WERI-Rb-1 (cell line): ENCODE results near the gene FNBP1.
"Not testable (repeated sequence)": the region's sequence is repeated elsewhere in the genome, so short reads cannot be mapped to it uniquely, and the experiment has no call there.

ENCODE experiments used
- DNase-seq: peaks from one replicate; pipeline ENCODE4 v3.0.0-alpha.2; 2020
- H3K27ac ChIP-seq: fragments of 250-450 bp; sonication (Bioruptor Pico); 2 replicates; pipeline ENCODE4 v1.5.1; 2020; ENCODE audit warnings: mild to moderate bottlenecking, moderate library complexity
- H3K27me3 ChIP-seq: fragments of 250-450 bp; sonication (Bioruptor Pico); 2 replicates; pipeline ENCODE4 v1.5.1; 2021; ENCODE audit warnings: mild to moderate bottlenecking, low read depth, moderate library complexity; ENCODE audit not compliant: insufficient read depth, severe bottlenecking
- H3K36me3 ChIP-seq: fragments of 250-450 bp; sonication (Bioruptor Pico); 2 replicates; pipeline ENCODE4 v1.5.1; 2020; ENCODE audit warnings: mild to moderate bottlenecking, moderate library complexity
- H3K4me3 ChIP-seq: 2 replicates; pipeline ENCODE4 v1.5.1; 2011; ENCODE audit warnings: low read depth, mild to moderate bottlenecking, control low read depth, low read length
- H3K9me3 ChIP-seq: fragments of 250-450 bp; sonication (Bioruptor Pico); 2 replicates; pipeline ENCODE4 v1.5.1; 2021; ENCODE audit warnings: mild to moderate bottlenecking, moderate library complexity; ENCODE audit not compliant: severe bottlenecking
- TF ChIP-seq, protein P1 (sequence below): IDR thresholded peaks from 2 replicates; pipeline ENCODE4 v1.5.1; 2011; ENCODE audit warnings: low read depth, mild to moderate bottlenecking, control low read depth, inconsistent platforms, low read length

Gene FNBP1

DNA sequence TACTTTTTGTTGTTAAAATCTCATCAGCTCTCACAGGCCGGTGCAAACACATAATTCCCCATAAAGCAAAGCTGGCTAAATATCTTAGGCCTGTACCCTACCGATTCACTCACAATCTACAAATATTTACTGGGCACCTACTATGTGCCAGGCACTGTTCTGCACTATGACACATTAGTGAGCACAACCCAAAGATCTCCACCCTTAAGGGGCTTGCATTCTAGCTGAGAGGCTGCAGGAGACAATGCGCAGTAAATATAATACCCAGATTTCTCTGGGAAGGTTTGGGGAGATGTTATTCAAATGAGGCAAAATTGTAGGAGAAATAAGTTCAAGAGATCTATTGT lies 53.7 kb downstream of the FNBP1 start:
- H3K36me3 ChIP-seq: no peaks in the 10 kb centered on the region; the same call in none of the 2 replicates
- H3K27ac ChIP-seq: no peak overlapping the region
- peaks cover 3% of the 10 kb centered on the region for H3K9me3 ChIP-seq
- TF ChIP-seq, protein P1, sequence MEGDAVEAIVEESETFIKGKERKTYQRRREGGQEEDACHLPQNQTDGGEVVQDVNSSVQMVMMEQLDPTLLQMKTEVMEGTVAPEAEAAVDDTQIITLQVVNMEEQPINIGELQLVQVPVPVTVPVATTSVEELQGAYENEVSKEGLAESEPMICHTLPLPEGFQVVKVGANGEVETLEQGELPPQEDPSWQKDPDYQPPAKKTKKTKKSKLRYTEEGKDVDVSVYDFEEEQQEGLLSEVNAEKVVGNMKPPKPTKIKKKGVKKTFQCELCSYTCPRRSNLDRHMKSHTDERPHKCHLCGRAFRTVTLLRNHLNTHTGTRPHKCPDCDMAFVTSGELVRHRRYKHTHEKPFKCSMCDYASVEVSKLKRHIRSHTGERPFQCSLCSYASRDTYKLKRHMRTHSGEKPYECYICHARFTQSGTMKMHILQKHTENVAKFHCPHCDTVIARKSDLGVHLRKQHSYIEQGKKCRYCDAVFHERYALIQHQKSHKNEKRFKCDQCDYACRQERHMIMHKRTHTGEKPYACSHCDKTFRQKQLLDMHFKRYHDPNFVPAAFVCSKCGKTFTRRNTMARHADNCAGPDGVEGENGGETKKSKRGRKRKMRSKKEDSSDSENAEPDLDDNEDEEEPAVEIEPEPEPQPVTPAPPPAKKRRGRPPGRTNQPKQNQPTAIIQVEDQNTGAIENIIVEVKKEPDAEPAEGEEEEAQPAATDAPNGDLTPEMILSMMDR: no peak
- H3K27me3 ChIP-seq: no peaks in the 10 kb centered on the region
- no peak overlapping the region for H3K4me3 ChIP-seq
- no peak for DNase-seq

DNA sequence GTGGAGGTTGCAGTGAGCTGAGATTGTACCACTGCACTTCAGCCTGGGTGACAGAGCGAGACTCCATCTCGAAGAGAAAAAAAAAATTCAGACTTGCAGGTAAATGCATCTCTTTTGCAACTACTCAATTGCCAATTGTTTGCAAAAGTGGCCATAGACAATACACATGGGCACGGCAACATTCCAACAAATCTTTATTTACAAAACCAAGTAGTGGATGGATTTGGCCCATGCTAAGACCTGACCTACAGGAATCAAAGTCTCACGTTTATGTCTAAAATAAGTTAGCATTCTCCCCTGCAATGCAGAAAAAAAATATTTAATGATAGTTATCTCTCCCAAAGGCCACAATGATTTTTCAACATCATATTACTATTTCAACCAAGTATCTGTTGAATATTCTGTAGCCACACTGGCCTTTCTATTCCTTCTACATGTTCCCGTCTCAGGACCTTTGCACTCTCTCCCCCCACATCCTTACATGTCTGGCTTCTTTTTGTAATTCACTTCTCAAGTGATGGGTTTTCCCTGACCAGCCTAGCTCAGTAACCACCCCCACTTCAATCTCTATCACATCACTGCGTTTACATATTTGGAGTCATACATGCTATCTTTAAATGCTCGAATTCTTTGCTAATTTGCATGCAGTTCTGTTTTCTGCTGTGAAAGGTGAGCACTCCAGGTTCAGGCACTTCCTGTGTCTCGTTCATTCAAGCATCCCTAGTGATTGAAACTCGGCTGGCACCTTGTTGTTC lies 54.2 kb downstream of the FNBP1 start:
- TF ChIP-seq, protein P1: no peak
- Histone ChIP-seq H3K4me3 (no peak overlapping the region), H3K9me3 (peaks cover 3% of the 10 kb centered on the region), H3K27me3 (no peaks in the 10 kb centered on the region), H3K27ac (no peak overlapping the region), H3K36me3 (no peaks in the 10 kb centered on the region; the same call in none of the 2 replicates)
- no peak for DNase-seq

DNA sequence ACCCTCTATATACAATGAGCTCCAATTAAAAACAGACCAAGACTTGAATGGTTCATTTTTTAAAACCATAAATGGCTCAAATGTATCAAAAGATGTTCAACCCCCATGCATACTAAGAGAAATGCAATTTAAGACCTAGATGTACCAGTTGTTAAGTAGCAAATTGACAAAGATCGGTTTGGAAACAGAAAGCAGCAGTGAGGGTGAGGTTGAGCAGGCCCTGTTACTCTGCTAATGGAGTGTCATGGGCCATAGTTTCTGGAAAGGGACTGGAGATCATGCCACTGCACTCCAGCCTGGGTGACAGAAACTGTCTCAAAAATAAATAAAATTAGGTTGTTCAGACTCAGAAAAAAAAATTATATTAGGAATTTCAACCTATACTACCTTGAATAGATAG lies 55.0 kb downstream of the FNBP1 start:
- Histone ChIP-seq H3K27me3 (no peaks in the 10 kb centered on the region), H3K9me3 (peaks cover 3% of the 10 kb centered on the region), H3K27ac (no peak overlapping the region), H3K36me3 (no peaks in the 10 kb centered on the region; the same call in none of the 2 replicates), H3K4me3 (no peak overlapping the region)
- TF ChIP-seq, protein P1: no peak
- DNase-seq: no peak

DNA sequence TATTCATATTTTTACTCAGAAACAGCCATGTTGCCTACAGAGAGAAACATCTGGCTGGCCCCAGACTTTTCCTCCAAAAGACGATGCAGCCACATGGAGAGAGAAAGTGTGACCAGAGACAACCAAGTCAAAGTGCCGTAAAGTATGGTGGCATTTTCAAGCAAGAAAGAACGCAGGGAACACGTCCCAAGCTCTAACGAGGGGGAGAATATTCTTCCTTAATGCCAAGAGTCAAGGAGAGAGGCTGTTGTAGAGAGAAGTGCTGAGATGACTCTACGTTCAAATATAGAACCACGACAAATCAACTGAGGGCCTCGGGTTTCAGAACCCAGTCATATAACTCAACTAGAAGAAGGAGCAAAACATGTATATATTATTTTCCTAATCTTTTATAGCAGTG lies 55.9 kb downstream of the FNBP1 start:
- Histone ChIP-seq H3K4me3 (no peak overlapping the region), H3K9me3 (peaks cover 3% of the 10 kb centered on the region), H3K27me3 (no peaks in the 10 kb centered on the region), H3K36me3 (no peaks in the 10 kb centered on the region; the same call in none of the 2 replicates), H3K27ac (no peak overlapping the region)
- no peak for DNase-seq
- TF ChIP-seq, protein P1: no peak

DNA sequence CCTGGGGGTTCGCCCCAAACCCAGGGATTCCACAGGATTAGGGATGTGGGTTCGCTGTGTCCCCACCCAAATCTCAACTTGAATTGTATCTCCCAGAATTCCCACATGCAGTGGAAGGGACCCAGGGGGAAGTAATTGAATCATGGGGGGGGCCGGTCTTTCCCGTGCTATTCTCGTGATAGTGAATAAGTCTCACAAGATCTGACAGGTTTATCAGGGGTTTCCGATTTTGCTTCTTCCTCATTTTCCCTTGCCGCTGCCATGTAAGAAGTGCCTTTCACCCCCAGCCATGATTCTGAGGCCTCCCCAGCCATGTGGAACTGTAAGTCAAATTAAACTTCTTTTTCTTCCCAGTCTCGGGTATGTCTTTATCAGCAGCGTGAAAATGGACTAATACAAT lies 58.4 kb downstream of the FNBP1 start:
- H3K4me3 ChIP-seq, H3K36me3 ChIP-seq, H3K9me3 ChIP-seq, DNase-seq, H3K27ac ChIP-seq, H3K27me3 ChIP-seq: not testable (repeated sequence)

DNA sequence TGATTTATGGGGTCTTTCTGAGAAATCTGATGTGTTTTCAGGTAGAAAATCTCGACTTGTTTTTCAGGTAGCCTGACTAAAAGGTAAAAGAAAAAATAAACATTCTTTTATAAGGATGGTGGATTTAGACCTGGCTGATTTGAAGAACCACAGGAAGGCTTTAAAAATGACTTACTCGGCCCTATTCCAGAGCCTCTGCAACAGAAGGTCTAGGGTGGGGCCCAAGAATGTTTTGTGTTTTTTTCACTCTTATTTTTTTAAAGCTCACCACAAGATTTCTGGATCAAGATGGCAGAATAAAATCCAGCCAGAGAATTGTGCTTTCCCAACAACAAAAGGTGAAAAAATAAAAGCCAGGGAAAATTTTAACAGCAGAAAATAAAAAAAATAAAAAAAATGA lies 59.1 kb downstream of the FNBP1 start:
- no peak for DNase-seq
- TF ChIP-seq, protein P1: no peak
- Histone ChIP-seq H3K4me3 (no peak overlapping the region), H3K36me3 (peaks cover 5% of the 10 kb centered on the region), H3K27ac (no peak overlapping the region), H3K9me3 (peaks cover 3% of the 10 kb centered on the region), H3K27me3 (no peaks in the 10 kb centered on the region)
